Muscle of arm (tissue), 14 donors: ENCODE results near the gene ADCY6. TPM values are rescaled to one million over a fixed set of nuclear protein-coding genes. Genes with fewer than 3 reads are reported as not detected.
A peak's percentile ranks its signal among the peaks of the same experiment; 100 is the strongest.

Experiments
- DNase-seq: peaks from one replicate; pipeline ENCODE4 v3.0.0-alpha.2; 2013
- long read RNA-seq, 11 donors: transcript quantifications; one replicate each; lab custom pipeline, GENCODE V29; 2026
- polyA plus RNA-seq, 12 donors: library from polyadenylated mRNA; unstranded; fragments of 120-200 nt; gene quantifications; one replicate each; pipeline ENCODE4 v1.2.1, GENCODE V29; 2013; ENCODE audit not compliant: insufficient read length in 12 of 12

The ADCY6 gene
- polyA plus RNA-seq: 10 to 100 TPM in 11 of 12 donors, not detected in 1; 33.8 to 53.0 (median 38.6) TPM
- long read RNA-seq, donor 1, partial matches to known transcripts: 5 of 6 reads
- long read RNA-seq, donor 1, other reads (novel, unspliced or antisense): 0 of 6 reads
- long read RNA-seq, donor 2: 0 reads
- long read RNA-seq, donor 3, full-length matches to known transcripts: 1 of 1 reads
- long read RNA-seq, donor 3, partial matches to known transcripts: 0 of 1 reads
- long read RNA-seq, donor 3, other reads (novel, unspliced or antisense): 0 of 1 reads
- long read RNA-seq, donor 4: 0 reads
- long read RNA-seq, donor 5: 0 reads
- long read RNA-seq, donor 6: 0 reads
- long read RNA-seq, donor 7: 0 reads
- long read RNA-seq, donor 8, partial matches to known transcripts: 0 of 1 reads
- long read RNA-seq, donor 8, other reads (novel, unspliced or antisense): 0 of 1 reads
- long read RNA-seq, donor 9, full-length matches to known transcripts: 1 of 1 reads
- long read RNA-seq, donor 9, partial matches to known transcripts: 0 of 1 reads
- long read RNA-seq, donor 9, other reads (novel, unspliced or antisense): 0 of 1 reads
- long read RNA-seq, donor 10: 0 reads
- long read RNA-seq, donor 11: 0 reads

DNA sequence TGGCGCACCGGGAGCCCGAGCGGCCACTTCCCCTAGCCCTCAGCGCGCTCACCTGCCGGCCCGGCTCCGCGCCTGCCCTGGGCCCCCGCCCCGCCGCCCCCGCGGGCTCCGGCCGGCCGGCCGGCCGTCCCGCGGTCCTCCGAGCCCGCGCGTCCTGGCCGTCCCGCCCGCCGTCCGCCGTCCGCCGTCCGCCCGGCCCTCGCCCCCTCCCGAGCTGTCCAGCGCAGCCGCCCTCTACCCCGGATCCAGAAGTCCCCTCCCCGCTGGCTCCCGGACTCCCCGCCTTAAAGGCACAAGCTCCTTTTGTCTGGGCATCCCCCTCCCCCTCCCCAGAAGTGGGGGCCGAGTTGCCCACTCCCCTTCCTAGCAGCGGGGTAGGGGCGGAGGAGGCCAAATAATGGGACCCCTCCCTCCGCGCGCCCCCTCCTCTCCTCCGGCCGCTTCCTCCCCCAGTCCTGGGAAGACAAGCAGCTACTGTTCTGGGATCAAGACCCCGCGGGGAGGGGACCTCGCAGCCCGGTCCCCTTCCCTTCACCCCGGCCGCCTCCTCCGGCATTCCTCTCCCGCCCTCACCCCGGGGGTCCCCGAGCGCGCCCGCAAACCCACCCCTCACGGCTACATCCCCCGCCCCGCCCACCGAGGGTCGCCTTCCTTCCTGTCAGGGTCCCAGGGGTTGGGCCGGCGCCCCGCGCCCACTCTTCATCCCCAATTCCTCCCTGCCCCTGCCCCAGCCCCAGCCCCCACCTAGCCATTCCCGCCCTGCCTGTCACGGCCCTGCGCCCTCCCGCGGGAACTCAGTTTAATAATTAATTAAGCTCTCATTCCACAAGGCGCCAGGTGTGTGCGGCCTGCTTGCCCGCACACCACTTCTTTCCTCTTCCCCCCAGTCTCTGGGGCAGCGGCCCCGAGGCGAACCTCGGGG lies at the start of gene ADCY6:
TSS of gene ADCY6 (minus strand) at position 236 of the 922 bp plus-strand sequence. CDS start 5,655 bp downstream, outside the sequence.
- peak; percentile 83 for DNase-seq

DNA sequence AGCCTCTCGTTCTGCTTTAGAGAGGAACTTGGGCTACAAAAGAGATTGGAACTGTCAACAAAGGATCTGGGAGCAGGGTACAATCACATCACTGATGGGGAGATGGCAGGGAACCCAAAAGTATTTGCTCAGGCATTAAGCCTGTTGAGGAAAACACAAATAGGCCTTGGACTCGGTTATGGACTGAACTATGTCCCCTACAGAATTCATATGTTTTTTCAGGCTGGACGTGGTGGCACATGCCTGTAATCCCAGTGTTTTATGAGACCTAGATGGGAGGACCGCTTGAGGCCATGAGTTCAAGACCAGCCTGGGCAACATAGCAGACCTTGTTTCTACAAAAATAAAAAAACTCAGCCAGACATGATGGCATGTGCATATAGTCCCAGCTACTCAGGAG lies 49.2 kb upstream of the ADCY6 start:
- DNase-seq: no peak

DNA sequence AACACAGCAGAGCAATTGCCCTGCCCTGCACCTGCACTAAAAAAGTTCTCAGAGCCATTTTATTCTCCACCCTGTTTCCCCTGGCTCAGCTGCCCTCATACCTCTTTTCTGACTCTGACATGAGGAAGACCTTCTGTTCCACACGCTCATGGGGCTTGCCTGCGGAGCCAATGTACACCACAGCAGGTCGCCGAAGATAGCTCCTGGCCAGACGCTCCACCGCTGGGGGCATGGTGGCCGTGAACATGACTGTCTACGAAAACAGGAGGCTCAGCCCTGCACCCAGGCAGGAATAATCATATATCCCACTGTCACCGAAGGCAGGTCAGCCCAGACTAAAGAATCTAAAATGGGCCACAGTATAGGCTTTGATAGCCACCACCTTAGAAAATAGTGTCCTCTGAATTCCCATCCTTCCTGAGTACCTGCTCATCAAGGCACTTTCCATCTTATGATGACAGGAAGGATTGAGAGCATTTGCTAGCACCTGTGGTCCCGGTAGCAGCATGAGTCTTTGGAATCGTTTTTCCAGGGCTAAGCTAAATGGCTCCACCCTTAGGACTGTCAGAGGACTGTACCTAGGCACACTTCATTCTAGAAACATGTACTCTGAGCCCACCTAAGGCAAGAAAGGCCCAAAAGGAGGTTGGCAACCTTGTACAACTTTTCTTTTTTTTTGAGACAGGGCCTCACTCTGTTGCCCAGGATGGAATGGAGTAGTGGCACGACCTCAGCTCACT lies 43.6 kb upstream of the ADCY6 start:
- no peak for DNase-seq

DNA sequence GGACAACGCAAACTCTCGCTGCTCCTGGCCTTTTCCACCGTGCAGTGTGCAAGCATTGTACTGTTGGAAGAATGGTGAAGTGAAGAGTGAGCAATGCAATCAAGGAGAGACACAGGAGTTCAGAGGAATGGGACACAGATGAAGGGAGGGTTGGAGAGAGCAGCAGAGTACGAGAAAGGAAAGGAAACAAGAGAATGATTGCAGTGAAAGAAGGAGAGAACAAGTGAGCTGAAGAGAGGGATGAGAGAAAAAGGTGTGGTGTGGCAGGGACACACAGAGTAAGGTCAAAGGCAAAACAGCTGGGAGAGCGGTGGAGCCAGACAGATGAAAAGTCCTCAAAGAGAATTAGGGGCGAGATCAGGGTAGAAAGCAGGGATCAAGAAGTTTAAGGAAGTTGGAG lies 42.4 kb upstream of the ADCY6 start:
- DNase-seq: no peak

DNA sequence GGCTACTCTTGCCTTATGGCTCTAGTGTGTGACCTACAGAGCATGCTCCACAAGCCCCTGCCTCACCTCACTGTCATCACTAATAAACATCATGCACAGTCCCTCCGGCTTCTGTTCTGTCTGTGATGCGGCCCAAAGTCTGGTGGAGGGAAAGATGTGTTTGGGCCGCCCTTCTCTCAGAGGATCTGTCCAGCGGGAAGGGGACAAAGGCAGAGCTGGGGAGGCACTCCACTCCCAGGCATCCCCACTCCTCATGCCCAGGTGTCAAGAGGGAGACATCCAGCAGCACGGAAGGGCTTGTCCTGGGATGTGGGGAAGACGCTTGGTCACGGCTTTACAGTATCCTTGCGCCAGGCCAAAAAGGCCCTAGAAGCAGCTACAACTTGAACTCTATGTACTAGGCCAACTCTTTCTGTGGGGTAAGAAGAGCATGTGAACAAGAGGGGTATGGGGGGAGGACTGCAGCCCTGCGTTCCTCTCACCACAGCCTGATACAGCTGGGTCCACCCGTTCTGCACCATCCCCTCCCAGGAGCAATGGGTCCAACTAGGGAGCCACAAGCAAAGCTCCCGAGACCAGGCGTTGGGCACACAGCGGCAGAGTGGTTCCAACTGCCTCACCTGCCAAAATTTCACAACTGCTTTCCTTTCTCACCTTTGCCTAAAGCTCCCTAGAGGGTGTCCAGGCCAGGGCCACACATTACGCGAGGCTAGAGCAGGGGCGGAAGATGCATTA lies 40.1 kb upstream of the ADCY6 start:
- no peak for DNase-seq

DNA sequence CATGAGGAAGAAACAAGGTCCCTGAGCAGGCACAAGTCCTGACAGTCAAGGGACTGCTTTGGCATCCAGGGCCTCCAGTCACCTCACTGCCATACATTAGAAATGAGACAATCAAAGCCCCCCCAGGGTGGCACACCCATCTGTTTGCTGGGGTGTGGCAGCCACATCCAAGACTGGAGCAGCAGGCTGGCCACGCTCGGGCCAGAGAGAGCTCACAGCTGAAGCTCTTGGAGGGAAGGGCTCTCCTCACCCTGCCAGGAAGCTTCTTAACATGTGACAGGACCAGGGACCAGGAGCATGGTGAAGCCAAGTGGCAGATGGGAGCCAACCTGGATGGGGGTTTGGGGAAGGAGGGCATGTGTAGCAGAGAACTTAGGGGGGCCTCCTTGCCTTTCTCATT lies 39.4 kb upstream of the ADCY6 start:
- no peak for DNase-seq

DNA sequence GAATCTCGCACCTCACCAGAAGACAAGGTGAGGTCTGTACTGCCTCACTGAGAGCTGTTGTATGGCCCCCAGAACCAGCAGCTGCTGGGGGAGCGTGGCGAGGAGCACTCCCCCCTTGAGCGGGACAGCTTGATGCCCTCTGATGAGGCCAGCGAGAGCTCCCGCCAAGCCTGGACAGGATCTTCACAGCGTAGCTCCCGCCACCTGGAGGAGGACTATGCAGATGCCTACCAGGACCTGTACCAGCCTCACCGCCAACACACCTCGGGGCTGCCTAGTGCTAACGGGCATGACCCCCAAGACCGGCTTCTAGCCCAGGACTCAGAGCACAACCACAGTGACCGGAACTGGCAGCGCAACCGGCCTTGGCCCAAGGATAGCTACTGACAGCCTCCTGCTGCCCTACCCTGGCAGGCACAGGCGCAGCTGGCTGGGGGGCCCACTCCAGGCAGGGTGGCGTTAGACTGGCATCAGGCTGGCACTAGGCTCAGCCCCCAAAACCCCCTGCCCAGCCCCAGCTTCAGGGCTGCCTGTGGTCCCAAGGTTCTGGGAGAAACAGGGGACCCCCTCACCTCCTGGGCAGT lies 38.7 kb upstream of the ADCY6 start:
- DNase-seq: no peak

DNA sequence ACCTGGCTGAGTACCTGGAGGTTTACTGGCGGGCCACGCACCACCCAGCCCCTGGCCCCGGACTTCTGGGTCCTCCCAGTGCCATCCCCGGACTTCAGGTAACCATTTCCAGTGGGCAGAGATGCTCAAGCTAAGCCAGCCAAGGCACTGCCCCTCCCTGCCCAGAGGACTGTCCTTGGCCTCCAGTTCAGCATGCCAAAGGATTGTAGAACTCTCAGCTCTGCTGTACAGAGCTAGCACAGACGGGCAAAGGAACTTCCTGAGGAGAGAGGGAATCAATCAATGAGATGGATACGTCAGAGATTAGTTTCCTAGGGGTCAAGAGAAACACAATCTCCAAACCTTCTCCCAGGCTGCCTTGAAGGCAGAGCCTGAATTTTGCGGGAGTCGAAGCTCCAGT lies 38.1 kb upstream of the ADCY6 start:
- DNase-seq: no peak

DNA sequence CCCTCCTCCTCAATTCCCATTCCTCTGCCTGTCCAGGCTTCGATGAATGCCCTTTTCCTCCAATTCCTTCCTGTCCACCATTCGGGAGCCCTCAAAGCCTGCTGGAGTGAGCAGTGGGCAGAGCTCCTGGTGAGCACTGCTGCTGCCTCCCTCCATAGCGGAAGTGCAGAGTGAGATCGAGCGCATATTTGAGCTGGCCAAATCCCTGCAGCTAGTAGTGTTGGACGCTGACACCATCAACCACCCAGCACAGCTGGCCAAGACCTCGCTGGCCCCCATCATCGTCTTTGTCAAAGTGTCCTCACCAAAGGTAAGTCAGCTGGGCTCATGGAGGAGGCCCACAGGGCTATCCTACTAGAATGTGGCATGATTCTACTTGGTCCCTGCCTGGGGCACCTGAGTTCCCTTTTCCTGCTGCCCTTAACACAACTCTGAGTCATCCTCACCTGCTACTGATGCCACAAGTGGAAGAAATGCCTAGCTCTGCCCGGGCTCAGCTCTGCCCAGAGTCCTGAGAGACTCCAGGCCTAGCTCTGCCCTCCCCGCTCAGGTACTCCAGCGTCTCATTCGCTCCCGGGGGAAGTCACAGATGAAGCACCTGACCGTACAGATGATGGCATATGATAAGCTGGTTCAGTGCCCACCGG lies 37.4 kb upstream of the ADCY6 start:
- no peak for DNase-seq

DNA sequence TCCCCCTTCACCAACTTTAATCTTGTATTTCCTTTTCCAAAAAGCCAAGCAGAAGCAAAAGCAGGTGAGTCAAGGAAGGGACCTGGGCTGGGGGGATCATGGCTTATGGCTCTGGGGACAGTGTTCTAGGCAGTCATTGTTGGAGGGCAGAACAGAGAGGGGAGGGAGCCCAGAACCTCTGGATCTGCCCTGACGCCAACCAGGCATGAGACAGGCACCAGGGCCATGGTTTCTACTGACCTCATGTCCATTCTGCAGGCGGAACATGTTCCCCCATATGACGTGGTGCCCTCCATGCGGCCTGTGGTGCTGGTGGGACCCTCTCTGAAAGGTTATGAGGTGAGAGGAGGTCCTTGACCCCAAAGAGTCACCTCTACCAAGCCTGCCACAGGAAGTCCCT lies 36.0 kb upstream of the ADCY6 start:
- DNase-seq: no peak

DNA sequence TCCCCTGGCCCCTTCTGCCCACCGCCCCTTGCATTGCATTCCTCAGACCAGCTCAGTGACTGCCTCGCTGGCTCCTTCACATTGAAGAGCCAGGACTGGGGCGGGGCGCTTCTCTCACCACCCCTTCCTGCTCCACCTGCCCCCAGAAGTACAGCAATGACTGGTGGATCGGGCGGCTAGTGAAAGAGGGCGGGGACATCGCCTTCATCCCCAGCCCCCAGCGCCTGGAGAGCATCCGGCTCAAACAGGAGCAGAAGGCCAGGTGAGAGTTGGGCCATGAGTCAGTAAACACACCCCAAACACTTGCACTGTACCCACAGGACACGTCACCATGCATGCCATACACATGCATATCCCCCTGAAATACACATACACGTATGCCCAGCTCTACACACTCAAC lies 35.2 kb upstream of the ADCY6 start:
- DNase-seq: no peak

DNA sequence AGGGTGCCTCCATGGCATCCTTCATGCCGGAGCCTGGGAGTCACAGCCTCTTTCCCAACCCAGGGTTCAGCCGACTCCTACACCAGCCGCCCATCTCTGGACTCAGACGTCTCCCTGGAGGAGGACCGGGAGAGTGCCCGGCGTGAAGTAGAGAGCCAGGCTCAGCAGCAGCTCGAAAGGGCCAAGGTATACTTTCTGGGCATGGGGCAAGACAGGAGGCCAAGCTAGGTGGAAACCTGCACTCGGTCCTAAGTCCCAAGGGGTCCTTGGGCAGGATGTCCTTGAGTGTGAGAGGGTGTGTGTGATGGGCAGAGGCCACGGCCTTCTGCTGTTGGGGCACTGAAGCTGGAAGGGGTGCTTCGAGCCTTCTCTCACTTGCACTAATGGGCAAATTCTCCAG lies 34.4 kb upstream of the ADCY6 start:
- no peak for DNase-seq

DNA sequence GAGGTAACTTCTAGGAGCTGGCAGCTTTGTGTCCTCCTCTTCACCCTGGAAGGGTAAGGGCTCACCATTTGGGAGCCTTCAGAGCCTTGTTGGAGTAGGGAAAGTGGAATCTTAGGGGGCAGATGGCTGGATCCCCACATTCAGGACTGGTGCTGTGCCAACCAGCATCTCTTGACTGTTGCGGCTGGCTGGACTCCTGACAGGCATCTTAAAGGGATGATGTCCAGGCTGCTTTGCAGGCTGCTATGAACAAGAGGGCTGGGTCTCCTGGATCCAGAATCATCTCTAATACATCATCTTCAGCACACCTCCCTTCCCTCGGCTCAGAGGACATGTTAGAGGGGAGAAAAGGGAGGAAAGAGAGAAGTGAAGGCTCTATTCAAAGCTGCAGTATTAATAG lies 33.8 kb upstream of the ADCY6 start:
- DNase-seq: no peak

DNA sequence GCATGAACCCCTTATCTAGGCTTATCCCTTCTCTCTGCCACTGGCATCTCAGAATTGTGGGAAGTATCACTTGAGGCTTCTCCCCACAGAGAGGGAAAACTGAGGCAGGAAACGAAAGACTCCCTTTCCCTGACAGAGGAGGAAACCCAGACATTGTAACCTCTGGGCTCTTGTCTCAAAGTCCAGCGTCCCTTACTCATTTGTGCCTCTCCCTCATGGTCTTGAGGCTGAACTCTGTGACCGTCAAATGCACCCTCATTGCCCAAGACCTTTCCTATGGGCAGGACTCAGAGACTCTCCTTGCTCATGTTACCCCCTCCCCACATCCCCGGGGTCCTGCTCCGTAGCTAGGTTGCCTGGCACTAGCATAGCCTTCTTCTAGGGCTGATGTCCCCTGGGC lies 33.2 kb upstream of the ADCY6 start:
- no peak for DNase-seq

DNA sequence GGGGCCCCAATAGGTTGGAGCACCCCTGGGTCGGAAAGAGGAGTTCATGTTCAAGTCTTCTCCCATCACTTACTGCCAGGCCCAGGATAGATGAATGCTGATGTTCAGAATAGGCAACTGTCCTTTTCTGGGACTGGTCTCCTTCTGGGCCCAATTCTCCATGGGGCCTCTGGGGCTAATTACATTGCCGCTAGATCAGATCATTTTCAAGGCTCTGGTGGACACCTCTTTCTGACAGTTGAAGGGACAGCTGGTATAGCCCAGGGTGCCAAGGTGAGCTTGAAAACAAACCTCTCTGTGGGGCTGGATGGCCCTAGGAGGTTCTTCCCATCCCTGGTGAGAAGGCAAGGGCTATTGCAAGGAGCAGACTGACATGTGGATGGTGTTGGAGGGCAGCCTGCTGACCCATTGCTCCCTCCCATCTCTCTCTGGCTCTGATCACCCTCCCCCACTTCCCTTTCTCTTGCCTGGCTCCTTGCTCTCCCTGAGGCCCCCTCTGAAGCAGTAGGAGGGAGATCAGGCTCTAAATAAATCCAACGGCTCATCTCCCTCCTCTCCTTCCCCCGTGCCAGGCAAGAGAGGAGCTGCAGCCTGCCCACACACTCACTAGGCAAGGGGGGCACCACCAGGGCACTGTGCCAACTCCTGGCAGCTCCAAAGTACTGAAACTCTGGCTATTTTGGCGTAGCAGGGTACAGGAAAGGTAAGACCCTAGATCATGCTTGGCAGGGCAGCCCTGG lies 31.3 kb upstream of the ADCY6 start:
- no peak for DNase-seq

DNA sequence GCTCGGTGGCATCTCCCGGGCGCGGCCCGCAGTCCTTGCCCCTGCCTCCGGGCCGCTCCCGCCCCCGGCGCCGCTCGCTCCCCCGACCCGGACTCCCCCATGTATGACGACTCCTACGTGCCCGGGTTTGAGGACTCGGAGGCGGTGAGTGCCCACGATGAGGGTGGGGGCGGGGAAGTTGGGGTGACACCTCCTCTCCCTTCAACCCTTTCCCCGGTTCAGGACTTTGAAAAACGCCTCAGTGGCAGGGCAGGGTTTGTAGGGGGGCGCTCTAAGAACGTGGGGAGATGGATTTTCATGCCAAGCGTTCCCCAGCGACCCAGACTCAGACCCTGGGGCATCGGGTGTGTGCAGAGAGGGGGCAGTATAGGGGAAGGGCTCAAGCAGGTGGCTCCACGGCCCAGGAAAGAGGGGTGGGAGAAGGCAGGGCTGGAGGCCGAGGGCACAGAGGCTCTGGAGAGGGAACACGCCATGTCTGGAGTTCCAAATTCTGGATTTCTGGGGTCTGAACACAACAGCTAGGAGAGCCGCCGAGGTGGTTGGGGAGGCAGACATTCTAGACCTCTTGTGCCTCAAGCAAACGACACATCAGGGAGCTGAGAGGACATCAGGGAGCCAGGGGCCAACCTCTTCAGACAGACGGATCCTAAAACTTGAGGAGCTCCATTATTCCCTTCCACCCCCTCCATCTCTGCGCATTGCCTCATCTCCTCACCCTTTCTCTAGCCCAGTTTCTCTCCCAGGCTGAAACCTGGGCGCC lies 30.1 kb upstream of the ADCY6 start:
- no peak for DNase-seq

DNA sequence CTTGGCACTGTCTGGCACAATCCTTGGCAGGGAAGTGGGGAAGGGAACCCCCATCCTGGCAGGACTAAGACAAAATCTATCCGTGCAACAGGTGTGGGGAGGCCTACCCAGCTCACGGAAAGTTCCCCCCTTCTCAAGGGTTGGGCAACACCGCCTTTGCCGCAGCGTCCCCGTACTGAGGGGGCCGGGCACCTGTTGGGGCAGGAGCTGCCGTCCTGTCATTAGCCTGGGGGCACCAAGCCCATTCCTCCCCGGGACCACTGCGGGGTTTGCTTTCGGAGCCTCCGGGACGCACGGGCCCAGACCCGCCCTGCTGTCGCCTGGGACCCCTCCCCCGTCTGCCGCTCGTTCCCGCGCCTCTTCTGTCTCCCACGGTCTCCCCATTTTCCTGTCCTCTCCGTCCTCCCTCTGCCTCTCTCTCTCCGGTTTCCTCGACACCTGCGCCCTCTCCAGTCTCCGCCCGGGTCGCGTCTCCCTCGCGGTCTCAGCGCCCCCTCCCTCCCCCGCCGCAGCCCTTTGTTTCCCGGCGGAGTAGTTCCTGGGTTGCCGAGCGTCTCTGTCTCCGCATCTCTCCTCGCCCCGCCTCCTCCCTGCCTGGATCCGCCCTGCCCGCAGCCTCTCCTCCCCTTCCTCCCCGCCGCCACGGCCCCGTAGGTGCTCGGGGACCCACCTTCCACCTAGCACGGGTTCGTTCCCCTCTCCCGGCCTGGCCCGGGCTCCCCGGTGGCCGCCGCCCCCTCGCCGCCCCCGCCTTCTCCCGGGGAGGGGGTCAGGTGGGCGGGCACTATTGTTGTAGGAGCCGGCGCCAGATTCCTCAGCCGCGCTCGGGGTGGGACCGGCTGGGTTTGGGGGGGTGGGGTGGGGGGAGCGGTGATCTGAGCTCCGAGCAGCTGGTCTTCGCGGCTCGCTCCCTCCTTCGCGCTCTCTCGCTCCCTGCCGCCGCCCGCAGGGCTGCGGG lies 29.3 kb upstream of the ADCY6 start, which contains the start of gene CACNB3:
TSS of gene CACNB3 (plus strand) at position 624 of the 958 bp plus-strand sequence. CDS start 434 bp downstream, outside the sequence.
- DNase-seq: peak; percentile 52
